Activated CD4-positive, alpha-beta T cell treated with anti-CD3 and anti-CD28 coated beads, Interleukin-2, amount 50 U/mL, for 1 hour (primary cell): ENCODE data around the gene CAPN7.
"Not testable (repeated sequence)": the region's sequence is repeated elsewhere in the genome, so short reads cannot be mapped to it uniquely, and the experiment has no call there.

ENCODE experiments used
- DNase-seq: peaks from one replicate; pipeline ENCODE4 v3.0.0-alpha.2; 2020

CAPN7 gene

DNA sequence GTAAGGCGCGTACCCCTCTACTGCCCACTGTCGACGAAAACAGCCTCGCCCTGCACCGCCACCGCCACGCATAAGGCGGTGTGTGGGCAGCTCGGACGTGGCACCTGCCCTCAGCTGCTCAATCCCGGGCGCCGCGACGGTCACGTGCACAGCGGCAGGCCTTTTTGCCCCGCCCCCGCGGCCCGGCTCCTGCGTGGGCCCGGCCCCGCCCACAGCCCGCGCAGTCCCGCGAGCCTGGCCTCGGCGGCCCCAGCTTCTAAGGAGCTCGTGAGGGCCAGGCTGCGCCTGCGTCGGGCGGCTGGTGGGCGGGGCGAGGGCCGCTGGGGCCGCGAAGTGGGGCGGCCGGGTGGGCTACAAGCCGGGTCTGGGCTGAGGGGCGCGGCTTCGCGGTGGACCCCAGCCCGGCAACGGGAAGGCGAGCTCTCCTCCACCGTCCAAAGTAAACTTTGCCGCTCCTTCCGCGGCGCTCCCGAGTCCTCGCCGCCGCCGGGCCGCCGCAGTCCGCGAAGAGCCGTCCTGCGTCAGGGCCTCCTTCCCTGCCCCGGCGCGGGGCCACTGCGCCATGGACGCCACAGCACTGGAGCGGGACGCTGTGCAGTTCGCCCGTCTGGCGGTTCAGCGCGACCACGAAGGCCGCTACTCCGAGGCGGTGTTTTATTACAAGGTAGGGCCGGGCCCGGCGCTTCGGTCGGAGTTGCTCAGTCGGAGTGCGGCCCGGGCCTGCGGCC is at the start of gene CAPN7:
TSS of gene CAPN7 (plus strand) at position 313 of the 728 bp plus-strand sequence. CDS start at position 563, 250 bp downstream.
- DNase-seq, result peak; percentile 92

DNA sequence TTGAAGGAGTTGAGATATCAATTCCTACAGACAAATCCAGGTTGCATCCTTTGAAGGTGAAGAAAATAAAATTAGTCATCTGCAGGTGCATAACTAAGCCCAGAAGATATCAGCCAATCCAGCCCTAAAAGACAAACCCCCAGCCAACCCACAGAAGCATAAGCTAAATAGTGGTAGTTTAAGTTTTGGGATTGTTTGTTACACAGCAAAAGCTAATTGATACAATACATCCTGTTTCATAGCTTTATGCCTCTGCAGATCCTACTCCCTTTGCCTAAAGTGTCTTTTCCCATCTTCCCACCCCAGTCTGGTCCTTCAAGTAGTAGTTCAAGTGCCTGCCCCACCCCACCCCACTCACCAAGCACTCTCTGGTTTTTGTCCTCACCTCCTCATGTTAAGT is 48.6 kb upstream of the CAPN7 start:
- DNase-seq, result no peak

DNA sequence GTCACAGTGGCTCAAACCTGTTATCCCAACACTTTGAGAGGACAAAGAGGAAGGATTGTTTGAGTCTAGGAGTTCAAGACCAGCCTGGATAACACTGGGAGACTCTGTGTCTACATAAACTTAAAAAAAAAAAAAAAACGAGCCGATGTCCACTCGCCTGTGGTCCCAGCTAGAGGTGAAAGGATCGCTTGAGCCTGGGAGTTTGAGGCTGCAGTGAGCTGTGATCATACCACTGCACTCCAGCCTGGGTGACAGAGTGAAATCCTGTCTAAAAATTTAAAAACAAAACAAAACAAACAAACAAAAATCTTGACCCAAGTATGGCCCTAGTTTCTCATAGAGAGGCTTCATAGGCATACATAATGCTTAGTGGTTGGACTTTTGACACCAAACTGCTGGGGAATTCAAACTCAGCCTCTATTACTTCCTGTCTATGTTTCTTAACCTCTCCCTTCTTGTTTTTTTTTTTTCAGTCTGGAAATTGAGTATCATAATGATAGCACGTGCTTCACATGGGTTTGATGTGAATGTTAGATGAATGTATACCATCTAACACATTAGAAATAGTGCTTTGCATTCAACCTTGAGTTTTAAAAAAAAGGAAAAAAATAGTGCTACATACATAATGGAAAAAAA is 46.4 kb upstream of the CAPN7 start:
- no peak for DNase-seq

DNA sequence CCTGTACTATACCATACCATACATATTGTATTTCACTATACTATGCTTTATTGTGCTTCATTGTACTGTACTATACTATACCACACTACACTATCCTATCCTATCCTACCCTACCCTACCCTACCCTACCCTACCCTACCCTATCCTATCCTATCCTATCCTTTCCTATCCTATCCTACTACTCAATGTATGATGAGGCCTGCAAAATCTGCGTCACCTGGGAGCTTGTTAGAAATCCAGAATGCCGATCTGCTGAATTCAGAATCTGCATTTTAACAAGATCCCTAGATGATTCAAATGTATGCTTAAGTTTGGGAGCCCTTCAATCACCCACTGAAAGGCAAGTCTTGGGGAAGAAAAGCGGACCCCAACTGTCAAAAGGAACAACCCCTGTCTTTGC is 45.4 kb upstream of the CAPN7 start:
- no peak for DNase-seq

DNA sequence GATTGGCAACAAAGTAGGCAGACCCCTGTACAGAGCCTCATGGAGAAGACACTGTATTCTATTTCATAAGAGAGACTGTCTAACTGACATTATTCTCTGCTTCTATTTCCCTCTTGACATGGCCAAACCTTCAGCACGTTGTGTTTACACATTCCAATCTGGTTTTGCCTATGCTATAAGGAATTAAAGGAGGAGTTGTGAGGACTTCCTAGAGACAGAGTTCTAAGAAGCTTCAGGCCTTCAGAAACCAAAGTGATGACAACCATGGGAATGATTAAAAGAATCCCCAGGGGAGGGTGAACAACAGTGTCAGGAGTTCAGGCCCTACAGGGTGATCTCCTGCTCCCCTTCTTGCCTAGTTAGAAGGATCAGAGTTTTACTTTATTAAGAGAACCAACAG is 44.9 kb upstream of the CAPN7 start:
- no peak for DNase-seq

DNA sequence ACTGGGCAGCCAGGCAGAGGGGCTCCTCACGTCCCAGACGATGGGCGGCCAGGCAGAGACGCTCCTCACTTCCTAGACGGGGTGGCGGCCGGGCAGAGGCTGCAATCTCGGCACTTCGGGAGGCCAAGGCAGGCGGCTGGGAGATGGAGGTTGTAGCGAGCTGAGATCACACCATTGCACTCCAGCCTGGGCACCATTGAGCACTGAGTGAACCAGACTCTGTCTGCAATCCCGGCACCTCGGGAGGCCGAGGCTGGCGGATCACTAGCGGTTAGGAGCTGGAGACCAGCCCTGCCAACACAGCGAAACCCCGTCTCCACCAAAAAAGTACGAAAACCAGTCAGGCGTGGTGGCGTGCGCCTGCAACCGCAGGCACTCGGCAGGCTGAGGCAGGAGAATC is 42.4 kb upstream of the CAPN7 start:
- not testable (repeated sequence) for DNase-seq

DNA sequence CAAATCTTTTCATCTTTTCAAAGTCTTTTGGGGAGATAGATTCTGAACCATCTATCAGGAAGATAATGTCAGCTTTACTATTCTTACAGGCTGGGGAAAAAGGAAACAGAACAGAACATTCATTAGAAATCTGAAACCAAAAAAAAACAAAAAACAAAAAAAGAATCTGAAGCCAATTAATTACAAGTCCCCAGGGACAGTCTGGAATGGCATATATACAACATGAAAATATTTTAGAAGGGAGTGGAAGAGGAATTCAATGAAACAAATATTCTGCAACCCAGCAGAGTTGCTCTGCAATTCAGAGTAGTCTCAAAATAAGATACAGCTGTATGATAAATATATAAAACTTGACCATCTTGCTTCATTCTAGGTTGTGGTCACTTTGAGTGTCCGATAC is 41.7 kb upstream of the CAPN7 start:
- DNase-seq, result no peak

DNA sequence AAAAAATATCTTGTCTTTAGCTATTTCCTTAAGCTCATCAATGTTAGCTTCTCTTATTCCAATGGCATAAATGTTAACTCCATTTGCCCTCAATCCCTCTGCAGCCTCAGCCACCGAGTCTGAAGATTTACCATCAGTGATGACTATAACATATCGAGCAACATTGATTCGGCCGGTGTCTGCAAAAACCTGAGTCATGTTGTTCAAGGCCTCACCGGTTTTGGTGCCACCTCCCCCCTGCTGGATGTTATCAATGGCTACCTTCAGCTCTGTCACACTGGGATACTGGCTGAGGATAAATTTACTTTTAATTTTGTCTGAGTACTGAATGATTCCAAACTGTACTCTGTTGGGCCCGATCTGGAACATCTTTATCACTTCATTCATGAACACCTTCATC is 41.0 kb upstream of the CAPN7 start:
- no peak for DNase-seq

DNA sequence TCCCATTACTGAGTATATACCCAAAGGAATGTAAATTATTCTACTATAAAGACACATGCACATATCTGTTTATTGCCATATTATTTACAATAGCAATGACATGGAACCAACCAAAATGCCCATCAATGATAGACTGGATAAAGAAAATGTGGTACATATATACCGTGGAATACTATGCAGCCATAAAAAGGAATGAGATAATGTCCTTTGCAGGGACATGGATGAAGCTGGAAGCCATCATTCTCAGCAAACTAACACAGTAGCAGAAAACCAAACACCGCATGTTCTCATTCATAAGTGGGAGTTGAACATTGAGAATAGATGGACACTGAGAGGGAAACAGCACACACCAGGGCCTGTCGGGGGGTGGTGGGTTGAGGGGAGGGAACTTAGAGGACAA is 39.7 kb upstream of the CAPN7 start:
- DNase-seq, result not testable (repeated sequence)

DNA sequence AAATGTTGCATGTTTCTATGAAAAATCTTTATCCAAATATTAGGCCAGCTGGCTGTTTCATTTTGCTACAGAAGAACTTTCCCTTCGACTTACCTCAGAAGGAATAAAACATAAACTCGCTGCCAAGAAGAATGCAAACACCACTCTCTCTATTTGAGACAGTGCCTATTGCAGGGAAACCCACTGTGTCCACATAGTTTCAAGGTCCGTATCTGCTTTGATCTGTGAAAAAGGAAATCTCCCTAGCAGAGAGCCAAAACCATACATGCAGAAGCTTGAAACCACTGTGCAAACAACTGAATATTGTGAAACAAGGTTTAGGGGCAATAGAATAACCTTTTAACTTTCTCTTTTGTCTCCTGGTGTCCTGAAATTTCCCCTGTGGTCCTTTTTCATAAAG is 35.0 kb upstream of the CAPN7 start:
- no peak for DNase-seq

DNA sequence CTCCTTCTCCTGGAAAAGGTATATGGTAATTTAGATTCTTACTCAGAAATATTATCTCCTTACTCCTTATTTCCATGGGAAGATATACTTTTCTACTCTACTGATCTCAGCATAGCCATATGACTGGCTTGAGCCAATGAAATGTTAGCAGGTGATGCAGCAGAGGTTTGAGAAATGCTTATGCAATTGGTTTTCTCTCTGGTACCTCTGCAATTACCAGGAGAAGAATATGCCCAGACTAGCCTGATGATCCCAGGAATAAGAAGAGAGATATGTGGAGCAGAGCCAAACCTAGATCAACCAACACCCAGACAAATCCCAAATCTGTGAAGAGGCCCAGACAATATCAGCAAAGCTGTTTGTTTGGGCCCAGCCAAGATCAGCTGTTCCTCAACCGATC is 33.2 kb upstream of the CAPN7 start:
- no peak for DNase-seq

DNA sequence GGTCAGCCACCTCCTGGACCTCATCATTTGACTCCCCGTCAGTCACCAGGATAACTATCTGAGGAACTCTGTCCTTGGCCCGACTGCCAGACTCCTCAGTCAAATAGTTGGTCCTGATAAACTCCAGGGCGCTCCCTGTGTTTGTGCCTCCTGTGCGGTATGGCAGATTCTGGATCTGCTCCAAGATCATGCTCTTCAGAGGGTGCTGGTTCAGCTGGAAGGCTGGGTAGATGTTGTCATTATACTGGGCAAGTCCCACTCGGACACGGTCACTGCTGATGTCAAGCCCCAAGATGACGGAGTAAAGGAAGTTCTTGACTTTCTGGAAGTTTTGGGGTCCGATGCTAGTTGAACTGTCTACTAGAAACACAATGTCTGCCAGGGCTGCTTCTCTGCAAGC is 31.1 kb upstream of the CAPN7 start:
- DNase-seq, result no peak

DNA sequence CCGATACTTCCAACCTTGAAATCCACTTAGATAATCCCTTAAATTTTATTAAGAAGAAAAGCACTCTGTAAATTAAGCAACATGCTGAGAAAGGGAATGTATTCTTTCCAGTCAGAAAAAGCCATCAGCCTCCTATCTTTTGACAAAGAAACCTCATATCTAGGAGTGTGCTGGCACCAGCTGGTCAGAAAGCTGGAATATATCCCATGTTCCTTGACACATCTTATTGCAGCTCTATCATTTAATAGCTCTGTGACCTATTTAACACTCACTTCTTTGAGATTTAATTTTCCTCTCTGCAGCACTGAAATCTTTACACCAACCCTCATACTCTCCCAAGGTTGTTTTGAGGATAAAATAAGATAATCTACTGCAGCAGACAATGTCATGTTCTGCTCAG is 30.4 kb upstream of the CAPN7 start:
- no peak for DNase-seq

DNA sequence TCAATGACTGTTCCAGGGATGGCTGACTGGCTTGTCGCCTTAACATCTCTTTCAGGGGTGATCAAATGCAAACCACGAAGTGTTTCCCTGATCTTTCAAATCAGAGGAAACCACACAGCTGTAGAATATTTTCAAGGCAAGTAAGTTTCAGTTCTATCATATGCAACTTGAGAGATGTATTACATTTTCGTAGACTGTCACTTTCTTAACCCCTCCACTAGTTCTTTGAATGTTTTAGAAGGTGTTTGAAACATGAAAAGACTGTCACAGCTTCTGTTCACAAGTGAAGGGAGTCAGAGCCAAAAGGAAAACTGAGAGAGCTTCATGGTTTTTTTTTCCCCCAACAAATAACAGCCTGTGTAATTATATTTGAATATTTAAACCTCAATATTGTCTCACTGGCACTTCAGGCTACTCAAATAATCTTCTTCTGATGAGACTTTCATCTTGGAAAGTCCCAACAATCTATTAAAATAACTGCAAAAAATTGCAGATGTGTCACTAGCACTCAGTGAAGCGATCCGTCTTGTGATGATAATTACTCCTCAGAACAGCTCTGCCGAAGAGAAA is 25.9 kb upstream of the CAPN7 start:
- no peak for DNase-seq

DNA sequence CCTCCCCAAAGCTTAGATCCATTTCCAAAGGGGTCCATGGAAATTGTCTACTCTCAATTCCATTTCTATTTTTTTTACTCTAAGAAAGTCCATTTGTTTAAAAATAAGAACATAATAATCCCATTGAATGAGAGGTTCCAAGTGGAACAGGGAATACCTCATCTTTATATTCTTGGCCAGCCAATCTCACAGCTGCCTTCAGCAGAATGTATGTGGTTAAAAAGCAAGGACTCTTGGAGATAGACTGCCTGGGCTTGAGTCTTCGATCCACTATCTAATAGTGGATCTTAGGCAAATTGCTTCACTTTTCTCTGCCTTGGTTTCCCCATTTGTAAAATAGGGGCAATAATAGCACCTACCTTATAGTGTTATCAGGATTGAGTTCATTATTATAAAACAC is 24.5 kb upstream of the CAPN7 start:
- DNase-seq, result no peak

DNA sequence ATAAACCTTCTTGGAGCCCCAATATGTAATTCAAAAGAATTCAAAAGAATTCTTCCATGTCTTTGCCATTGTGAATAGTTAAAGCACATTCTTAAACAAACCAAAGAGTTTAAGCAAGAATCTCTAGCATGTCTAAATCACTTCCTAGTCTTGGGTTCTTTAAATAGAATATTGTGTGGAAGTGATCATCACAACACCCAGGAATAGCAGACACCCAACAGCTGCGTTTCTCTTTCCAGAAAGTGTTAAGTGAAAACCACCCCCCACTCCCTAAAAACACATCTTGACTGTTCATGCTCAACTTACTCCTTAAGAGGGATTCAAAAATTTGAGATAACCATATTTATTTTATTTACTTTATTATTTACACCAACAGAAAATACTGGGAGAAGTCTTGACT is 24.1 kb upstream of the CAPN7 start:
- DNase-seq, result no peak

DNA sequence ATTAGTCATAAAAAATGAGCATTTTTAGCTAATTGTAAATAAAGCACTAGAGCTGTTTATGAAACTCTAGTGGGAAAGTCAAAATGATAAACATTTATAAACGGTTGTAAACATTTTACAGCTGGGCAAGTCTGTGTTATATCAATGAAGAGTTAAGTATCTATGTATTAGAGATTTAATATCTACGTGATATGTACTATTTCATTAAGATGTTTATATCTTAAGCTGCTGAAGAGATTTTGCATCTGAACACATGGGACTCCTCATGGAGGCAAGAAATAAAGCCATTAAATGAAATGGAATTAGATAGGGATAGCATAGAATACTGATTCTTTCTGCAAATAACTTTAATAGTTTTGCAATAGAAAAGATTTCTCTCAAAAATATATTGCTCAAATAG is 23.0 kb upstream of the CAPN7 start:
- no peak for DNase-seq

DNA sequence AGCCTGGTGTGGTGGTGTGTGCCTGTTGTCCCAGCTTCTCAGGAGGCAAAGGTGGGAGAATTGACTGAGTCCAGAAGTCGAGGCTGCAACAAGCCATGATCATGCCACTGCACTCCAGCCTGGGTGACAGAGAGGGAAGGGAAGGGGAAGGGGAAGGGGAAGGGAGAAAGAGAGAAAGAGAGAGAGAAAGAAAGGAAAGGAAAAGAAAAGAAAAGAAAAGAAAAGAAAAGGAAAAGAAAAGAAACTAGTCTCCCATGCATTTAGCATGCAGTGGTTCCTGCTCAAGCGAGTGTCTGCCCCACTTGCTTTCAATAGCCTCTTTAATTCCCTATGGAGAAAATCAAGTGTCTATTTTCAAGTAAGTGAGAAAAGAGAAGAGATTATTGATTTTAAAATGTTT is 20.6 kb upstream of the CAPN7 start:
- no peak for DNase-seq

DNA sequence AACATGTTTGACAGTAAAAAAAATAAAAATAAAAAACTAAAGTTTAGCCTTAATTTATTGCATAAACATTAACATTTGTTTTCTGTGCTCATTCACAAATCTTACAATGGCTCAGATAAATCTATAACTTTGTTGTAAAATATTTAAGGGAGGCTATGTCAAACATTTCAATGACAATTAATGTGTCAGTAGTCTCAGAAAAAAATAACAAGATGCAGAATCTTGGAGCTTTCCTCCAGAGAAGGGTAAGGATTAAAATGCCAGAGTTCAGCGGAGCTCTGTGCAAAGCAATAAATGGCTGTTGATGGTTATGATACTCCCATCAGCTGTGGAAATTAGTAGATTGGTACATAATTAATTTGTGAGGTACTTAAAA is 20.0 kb upstream of the CAPN7 start:
- no peak for DNase-seq

DNA sequence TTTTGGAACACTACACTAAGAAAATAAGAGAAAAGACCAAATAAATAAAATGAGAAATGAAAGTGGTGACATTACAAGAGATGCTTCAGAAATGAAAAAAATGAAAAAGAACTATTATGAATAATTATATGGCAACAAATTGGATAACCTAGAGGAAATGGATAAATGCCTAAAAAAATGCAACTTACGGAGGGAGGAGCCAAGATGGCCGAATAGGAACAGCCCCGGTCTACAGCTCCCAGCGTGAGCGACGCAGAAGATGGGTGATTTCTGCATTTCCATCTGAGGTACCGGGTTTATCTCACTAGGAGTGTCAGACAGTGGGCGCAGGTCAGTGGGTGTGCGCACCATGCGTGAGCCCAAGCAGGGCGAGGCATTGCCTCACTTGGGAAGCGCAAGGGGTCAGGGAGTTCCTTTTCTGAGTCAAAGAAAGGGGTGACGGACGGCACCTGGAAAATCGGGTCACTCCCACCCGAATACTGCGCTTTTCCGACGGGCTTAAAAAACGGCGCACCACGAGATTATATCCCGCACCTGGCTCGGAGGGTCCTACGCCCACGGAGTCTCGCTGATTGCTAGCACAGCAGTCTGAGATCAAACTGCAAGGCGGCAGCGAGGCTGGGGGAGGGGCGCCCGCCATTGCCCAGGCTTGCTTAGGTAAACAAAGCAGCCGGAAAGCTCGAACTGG is 19.4 kb upstream of the CAPN7 start:
- DNase-seq, result not testable (repeated sequence)

DNA sequence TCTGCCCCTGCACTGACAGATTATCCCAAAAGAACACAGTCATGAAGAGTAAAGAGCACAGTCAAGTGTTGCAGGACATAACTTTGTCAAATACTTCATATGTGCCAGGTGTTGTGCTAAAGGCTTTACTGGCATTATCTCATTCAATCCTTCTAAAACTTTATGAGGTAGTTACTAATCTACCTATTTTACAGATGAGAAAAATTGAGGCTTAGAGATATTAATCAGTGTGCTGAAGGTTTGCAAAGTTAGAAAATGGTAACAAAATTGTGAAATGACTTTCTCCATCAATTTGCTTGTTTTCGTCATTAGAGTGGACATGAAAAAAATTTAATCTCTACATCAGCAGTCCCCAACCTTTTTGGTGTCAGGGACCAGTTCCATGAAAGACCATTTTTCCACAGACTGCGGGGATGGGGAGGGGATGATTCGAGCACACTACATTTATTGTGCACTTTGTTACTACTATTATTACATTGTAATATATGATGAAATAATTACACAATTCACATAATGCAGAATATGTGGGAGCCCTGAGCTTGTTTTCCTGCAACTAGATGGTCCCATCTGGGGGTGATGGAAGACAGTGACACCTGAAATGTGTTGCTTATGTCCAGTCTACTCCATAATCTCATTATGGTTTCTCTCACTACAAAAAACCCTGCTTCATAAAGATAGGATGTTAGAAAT is 8.6 kb upstream of the CAPN7 start:
- DNase-seq, result no peak

DNA sequence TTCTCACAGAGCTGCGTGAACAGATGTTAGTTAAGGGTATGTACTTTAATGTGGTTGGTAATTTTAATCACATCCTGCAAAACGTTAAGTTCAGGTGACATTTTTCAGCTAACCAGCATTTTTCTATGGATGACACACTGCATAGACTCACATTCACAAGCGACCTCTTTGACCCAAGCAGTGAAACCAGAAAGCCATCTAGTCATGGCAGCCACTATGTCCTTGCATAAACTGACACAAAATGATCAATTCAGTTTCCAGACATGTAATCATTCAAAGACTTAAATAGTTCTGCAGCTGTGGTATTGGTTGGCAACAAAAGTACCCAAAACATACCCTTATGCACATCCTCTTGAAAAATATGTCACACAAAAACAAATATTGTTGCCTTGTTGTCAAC is 7.4 kb upstream of the CAPN7 start:
- DNase-seq, result no peak

DNA sequence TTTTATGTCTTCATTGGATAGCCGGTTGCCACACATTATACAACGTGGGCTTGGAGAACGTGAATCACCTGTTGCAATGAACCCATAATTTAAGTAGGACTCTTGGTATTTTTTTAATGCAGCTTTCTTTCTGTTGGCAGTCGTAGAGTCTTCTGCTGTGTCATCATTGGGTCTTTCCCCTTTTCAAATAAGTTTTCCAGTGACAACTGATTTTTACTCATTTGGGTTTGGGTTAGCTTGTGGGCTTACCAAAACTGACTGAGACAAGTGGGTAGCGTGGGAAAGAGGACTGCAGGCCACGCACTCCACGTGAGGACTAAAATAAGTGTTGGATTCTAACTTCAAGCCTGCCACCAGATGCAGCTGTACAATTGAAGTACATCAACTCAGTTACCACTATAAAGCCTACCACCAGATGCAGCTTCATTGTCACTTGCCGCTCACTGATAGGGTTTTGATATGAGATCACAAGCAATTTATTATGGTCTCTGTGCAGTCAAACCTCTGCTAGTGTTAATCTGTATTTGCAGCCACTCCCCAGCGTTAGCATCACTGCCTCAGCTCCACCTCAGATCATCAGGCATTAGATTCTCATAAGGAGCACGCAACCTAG is 6.4 kb upstream of the CAPN7 start:
- DNase-seq, result no peak
